Epithelial cell of esophagus (primary cell): ENCODE results near the gene DGCR8.
"Not testable (repeated sequence)": the region's sequence is repeated elsewhere in the genome, so short reads cannot be mapped to it uniquely, and the experiment has no call there.

ENCODE experiments used
- DNase-seq: peaks from one replicate; pipeline ENCODE4 v3.0.0; 2010; ENCODE audit warnings: low read depth
- H3K4me3 ChIP-seq: 2 replicates; pipeline ENCODE4 v1.5.1; 2011; ENCODE audit warnings: mild to moderate bottlenecking, low read length, control low read depth
- CTCF ChIP-seq: IDR thresholded peaks from 2 replicates; pipeline ENCODE4 v1.5.1; 2011; ENCODE audit warnings: low read depth, mild to moderate bottlenecking, low read length, control low read depth, inconsistent platforms; ENCODE audit not compliant: insufficient read depth; ENCODE audit errors: missing control alignments

The DGCR8 gene

GRCh38 chr22:20159076-20159475 is 79.0 kb downstream of the DGCR8 start:
- H3K4me3 ChIP-seq: no peak overlapping the region
- TF ChIP-seq CTCF: no peak
- DNase-seq: no peak

- DNase-seq, H3K4me3 ChIP-seq: not testable (repeated sequence)
Measured at GRCh38 chr22:20159531-20159930, 79.5 kb downstream of the DGCR8 start.

- DNase-seq: no peak
- TF ChIP-seq CTCF: no peak
Measured at GRCh38 chr22:20160041-20160440, 80.0 kb downstream of the DGCR8 start.

More at GRCh38 chr22:20160041-20160440, 80.0 kb downstream of the DGCR8 start:
- no peak overlapping the region for H3K4me3 ChIP-seq
